ENCODE data around the gene KCNAB2. TPM values are rescaled to one million over a fixed set of nuclear protein-coding genes. Genes with fewer than 3 reads are reported as not detected.

The KCNAB2 gene
- total RNA-seq, 1 experiment from 2014 or later = 4.7 TPM

- peaks cover 10% of the 10 kb centered on the region for H3K9me3 Mint-ChIP-seq (ENCODE audit: low read depth, unreplicated experiment)
- no peak for TF ChIP-seq CTCF (IDR thresholded peaks at IDR 0.05; ENCODE audit: unreplicated experiment)
- intact Hi-C loops (cut with micrococcal nuclease; ENCODE audit: unreplicated experiment) = no loop called here
- H3K27me3 Mint-ChIP-seq (ENCODE audit: unreplicated experiment) = peaks cover 70% of the 10 kb centered on the region
- peaks cover 7% of the 10 kb centered on the region for H3K4me1 Mint-ChIP-seq (ENCODE audit: low read depth, unreplicated experiment)
- H3K27ac Mint-ChIP-seq (ENCODE audit: unreplicated experiment) = no peak overlapping the region
- no peak overlapping the region for H3K4me3 Mint-ChIP-seq (ENCODE audit: low read depth, unreplicated experiment)
- H3K36me3 Mint-ChIP-seq (ENCODE audit: insufficient read depth, unreplicated experiment) = peaks cover 5% of the 10 kb centered on the region
- no peak for DNase-seq
- CTCF ChIA-PET = no interaction called here
- no TSS peak for BruUV-seq (replicated peaks)
Observed at GRCh38 chr1:6129313-6129712, 83.6 kb downstream of the KCNAB2 start.

GRCh38 chr1:6130036-6130435 lies 84.3 kb downstream of the KCNAB2 start:
- no peak overlapping the region for H3K4me3 Mint-ChIP-seq (ENCODE audit: low read depth, unreplicated experiment)
- peaks cover 77% of the 10 kb centered on the region for H3K27me3 Mint-ChIP-seq (ENCODE audit: unreplicated experiment)
- CTCF ChIA-PET = interaction anchor here (1.1 kb wide), 1 partner anchor 11 kb away, joined by 4 read pairs; no protein-coding TSS in a partner anchor
- intact Hi-C loops (cut with micrococcal nuclease; ENCODE audit: unreplicated experiment) = no loop called here
- H3K4me1 Mint-ChIP-seq (ENCODE audit: low read depth, unreplicated experiment) = peaks cover 7% of the 10 kb centered on the region
- no peak for TF ChIP-seq CTCF (IDR thresholded peaks at IDR 0.05; ENCODE audit: unreplicated experiment)
- no peak overlapping the region for H3K27ac Mint-ChIP-seq (ENCODE audit: unreplicated experiment)
- DNase-seq = no peak
- BruUV-seq (replicated peaks) = no TSS peak
- H3K9me3 Mint-ChIP-seq (ENCODE audit: low read depth, unreplicated experiment) = peaks cover 10% of the 10 kb centered on the region
- peaks cover 5% of the 10 kb centered on the region for H3K36me3 Mint-ChIP-seq (ENCODE audit: insufficient read depth, unreplicated experiment)

- Mint-ChIP-seq H3K9me3 (ENCODE audit: low read depth, unreplicated experiment) (peaks cover 10% of the 10 kb centered on the region), H3K4me1 (ENCODE audit: low read depth, unreplicated experiment) (peaks cover 7% of the 10 kb centered on the region), H3K4me3 (ENCODE audit: low read depth, unreplicated experiment) (no peak overlapping the region), H3K27ac (ENCODE audit: unreplicated experiment) (no peak overlapping the region), H3K27me3 (ENCODE audit: unreplicated experiment) (peaks cover 77% of the 10 kb centered on the region), H3K36me3 (ENCODE audit: insufficient read depth, unreplicated experiment) (peaks cover 5% of the 10 kb centered on the region)
- TF ChIP-seq CTCF (IDR thresholded peaks at IDR 0.05; ENCODE audit: unreplicated experiment) = no peak
- CTCF ChIA-PET = interaction anchor here (0.7 to 1.1 kb wide), 2 partner anchors 11 to 12 kb away, joined by 4 to 8 read pairs; no protein-coding TSS in a partner anchor
- no peak for DNase-seq
- BruUV-seq (replicated peaks) = no TSS peak
- intact Hi-C loops (cut with micrococcal nuclease; ENCODE audit: unreplicated experiment) = no loop called here
Observed at GRCh38 chr1:6130596-6130995, 84.9 kb downstream of the KCNAB2 start.

- no TSS peak for BruUV-seq (replicated peaks)
- H3K27me3 Mint-ChIP-seq (ENCODE audit: unreplicated experiment) = peaks cover 77% of the 10 kb centered on the region
- no peak for DNase-seq
- H3K9me3 Mint-ChIP-seq (ENCODE audit: low read depth, unreplicated experiment) = peaks cover 10% of the 10 kb centered on the region
- no peak overlapping the region for H3K4me3 Mint-ChIP-seq (ENCODE audit: low read depth, unreplicated experiment)
- CTCF ChIA-PET = no interaction called here
- intact Hi-C loops (cut with micrococcal nuclease; ENCODE audit: unreplicated experiment) = no loop called here
- H3K36me3 Mint-ChIP-seq (ENCODE audit: insufficient read depth, unreplicated experiment) = peaks cover 3% of the 10 kb centered on the region
- H3K4me1 Mint-ChIP-seq (ENCODE audit: low read depth, unreplicated experiment) = peaks cover 4% of the 10 kb centered on the region
- no peak for TF ChIP-seq CTCF (IDR thresholded peaks at IDR 0.05; ENCODE audit: unreplicated experiment)
- no peak overlapping the region for H3K27ac Mint-ChIP-seq (ENCODE audit: unreplicated experiment)
Observed at GRCh38 chr1:6131561-6131960, 85.9 kb downstream of the KCNAB2 start.
